Epithelial cell of esophagus (primary cell): Measurements from ENCODE around the gene MAB21L1.

Experiments
- DNase-seq: peaks from one replicate; pipeline ENCODE4 v3.0.0; 2010; ENCODE audit warnings: low read depth
- H3K4me3 ChIP-seq: 2 replicates; pipeline ENCODE4 v1.5.1; 2011; ENCODE audit warnings: mild to moderate bottlenecking, low read length, control low read depth
- TF ChIP-seq, protein P1 (sequence below): IDR thresholded peaks from 2 replicates; pipeline ENCODE4 v1.5.1; 2011; ENCODE audit warnings: low read depth, mild to moderate bottlenecking, low read length, control low read depth, inconsistent platforms; ENCODE audit not compliant: insufficient read depth; ENCODE audit errors: missing control alignments

Gene MAB21L1

DNA sequence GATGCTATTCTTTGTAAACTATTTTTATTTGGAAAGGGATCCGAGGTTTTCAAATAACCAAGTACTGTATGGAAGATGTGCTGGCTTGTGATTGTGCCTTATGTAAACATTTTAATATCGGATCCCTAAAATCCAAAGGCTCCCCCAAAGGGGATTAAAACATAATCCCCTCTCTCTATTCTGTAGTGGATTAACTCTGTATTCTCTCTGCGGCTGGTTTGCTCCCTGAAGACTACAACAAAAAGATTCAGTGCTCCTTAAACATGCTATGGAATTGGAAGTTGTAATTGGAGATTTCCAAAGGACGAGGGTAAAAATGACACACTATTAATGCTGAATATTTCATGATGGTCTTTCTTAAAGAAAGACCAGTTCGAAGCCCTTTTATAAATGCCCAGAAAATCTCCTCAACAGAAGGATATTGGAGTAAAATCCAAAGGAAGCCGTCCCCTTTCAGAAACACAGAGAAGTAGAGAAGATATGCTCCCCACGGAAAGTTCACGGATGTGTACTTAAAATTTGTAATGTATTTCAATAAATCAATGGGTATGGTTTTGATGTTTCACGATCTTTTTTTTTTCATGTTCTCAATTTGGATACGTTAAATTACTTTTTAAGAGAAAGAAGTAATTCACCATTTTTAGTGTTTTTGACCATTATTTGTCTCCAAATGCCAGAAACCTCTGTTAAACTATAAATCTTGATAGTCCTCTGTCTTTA is 6.5 kb downstream of the MAB21L1 start:
- H3K4me3 ChIP-seq: no peak overlapping the region
- TF ChIP-seq, protein P1, sequence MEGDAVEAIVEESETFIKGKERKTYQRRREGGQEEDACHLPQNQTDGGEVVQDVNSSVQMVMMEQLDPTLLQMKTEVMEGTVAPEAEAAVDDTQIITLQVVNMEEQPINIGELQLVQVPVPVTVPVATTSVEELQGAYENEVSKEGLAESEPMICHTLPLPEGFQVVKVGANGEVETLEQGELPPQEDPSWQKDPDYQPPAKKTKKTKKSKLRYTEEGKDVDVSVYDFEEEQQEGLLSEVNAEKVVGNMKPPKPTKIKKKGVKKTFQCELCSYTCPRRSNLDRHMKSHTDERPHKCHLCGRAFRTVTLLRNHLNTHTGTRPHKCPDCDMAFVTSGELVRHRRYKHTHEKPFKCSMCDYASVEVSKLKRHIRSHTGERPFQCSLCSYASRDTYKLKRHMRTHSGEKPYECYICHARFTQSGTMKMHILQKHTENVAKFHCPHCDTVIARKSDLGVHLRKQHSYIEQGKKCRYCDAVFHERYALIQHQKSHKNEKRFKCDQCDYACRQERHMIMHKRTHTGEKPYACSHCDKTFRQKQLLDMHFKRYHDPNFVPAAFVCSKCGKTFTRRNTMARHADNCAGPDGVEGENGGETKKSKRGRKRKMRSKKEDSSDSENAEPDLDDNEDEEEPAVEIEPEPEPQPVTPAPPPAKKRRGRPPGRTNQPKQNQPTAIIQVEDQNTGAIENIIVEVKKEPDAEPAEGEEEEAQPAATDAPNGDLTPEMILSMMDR: no peak
- DNase-seq: no peak

GRCh38 chr13:35468195-35468594 is 8.3 kb downstream of the MAB21L1 start:
- DNase-seq: no peak

DNA sequence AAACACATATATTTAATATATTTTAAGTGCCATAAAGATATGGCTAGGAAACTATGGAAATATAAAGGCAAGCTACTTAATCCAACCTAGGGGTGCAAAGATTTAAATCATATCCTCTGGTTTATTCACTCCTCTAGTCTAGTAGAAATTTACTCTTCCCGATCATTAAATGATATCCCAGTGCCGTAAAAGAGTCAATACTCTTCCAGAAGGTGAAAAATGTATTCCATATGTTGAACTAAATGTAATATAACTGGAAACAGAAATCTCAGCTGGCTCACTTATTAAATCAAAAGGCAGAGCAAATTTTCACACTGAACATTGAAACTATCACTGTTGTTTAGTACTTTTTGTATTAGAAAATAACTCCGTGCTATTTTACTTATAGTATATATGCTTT is 11.1 kb downstream of the MAB21L1 start:
- no peak for DNase-seq
- H3K4me3 ChIP-seq: no peak overlapping the region
- TF ChIP-seq, protein P1: no peak

More at GRCh38 chr13:35468195-35468594, 8.3 kb downstream of the MAB21L1 start:
- TF ChIP-seq, protein P1: no peak
- H3K4me3 ChIP-seq: no peak overlapping the region

GRCh38 chr13:35460061-35460460 is 16.4 kb downstream of the MAB21L1 start:
- no peak overlapping the region for H3K4me3 ChIP-seq
- TF ChIP-seq, protein P1: no peak
- no peak for DNase-seq

DNA sequence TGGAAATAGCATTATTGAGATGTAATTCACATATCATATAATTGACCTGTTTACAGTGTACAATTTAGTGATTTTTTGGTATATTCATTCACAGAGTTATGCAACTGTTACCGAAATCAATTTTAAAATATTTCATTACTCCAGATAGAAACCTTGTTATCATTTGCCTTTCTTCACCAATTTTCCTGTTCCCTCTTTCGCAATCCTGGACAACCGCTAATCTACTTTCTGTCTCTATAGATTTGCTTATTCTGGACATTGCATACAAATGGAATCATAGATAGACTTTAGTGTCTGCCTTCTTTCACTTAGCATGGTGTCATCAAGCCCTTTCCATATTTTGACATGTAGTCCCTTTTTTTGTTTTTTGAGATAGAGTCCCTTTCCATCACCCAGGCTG is 19.2 kb downstream of the MAB21L1 start:
- TF ChIP-seq, protein P1: no peak
- no peak for DNase-seq
- no peak overlapping the region for H3K4me3 ChIP-seq

DNA sequence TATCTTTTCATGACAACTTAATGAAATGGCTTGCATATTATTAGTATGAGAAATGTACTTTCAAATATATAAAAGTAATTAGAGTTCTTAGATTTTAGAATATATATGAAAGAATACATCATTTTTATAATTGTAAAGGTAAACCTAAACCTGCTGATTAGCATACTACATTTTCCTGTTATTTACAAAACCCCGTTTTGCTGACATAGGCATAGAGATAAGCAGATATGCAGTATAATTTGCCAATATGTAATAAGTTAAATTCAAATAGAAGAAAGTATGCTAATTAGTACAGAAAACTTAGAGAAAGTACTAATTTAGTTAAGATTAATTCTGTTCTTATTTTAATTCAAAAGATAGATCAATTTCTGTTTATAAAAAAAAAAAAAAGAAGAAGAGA is 21.5 kb downstream of the MAB21L1 start:
- no peak overlapping the region for H3K4me3 ChIP-seq
- TF ChIP-seq, protein P1: no peak
- no peak for DNase-seq

GRCh38 chr13:35449821-35450220 is 26.7 kb downstream of the MAB21L1 start:
- H3K4me3 ChIP-seq: no peak overlapping the region
- no peak for DNase-seq
- TF ChIP-seq, protein P1: no peak
